H9 (cell line): ENCODE data around the gene GALNT12. TPM values are rescaled to one million over a fixed set of nuclear protein-coding genes. Genes with fewer than 3 reads are reported as not detected.

Experiments
- DNase-seq: peaks from one replicate; pipeline ENCODE4 v3.0.0-alpha.2; 2017
- H2AFZ ChIP-seq: one replicate; pipeline ENCODE4 v1.6.1; 2013; ENCODE audit warnings: mild to moderate bottlenecking, low read length, control low read depth, moderate library complexity
- H2AK5ac ChIP-seq: 2 replicates; pipeline ENCODE4 v1.6.1; 2013; ENCODE audit warnings: low read length, control low read depth, mixed read lengths; ENCODE audit not compliant: insufficient read length
- H2BK120ac ChIP-seq: one replicate; pipeline ENCODE4 v1.6.1; 2013; ENCODE audit warnings: low read depth, mild to moderate bottlenecking, low read length, control low read depth, inconsistent platforms; ENCODE audit not compliant: poor library complexity, severe bottlenecking
- H2BK12ac ChIP-seq: 2 replicates; pipeline ENCODE4 v1.6.1; 2013; ENCODE audit warnings: low read length, control low read depth, mixed read lengths, low read depth; ENCODE audit not compliant: insufficient read length
- H2BK15ac ChIP-seq: 2 replicates; pipeline ENCODE4 v1.6.1; 2013; ENCODE audit warnings: low read depth, low read length, control low read depth
- H2BK20ac ChIP-seq: one replicate; pipeline ENCODE4 v1.6.1; 2013; ENCODE audit warnings: low read depth, mild to moderate bottlenecking, low read length, control low read depth, inconsistent platforms; ENCODE audit not compliant: poor library complexity, severe bottlenecking
- H2BK5ac ChIP-seq: 2 replicates; pipeline ENCODE4 v1.6.1; 2013; ENCODE audit warnings: low read length, control low read depth, mixed read lengths; ENCODE audit not compliant: insufficient read length
- H3K14ac ChIP-seq: 2 replicates; pipeline ENCODE4 v1.6.1; 2013; ENCODE audit warnings: low read length, control low read depth; ENCODE audit not compliant: insufficient read depth
- H3K18ac ChIP-seq: 2 replicates; pipeline ENCODE4 v1.6.1; 2013; ENCODE audit warnings: low read depth, mild to moderate bottlenecking, mixed read lengths, low read length, control low read depth; ENCODE audit not compliant: insufficient read length
- H3K23ac ChIP-seq: 2 replicates; pipeline ENCODE4 v1.6.1; 2013; ENCODE audit warnings: low read length, control low read depth, mixed read lengths, low read depth; ENCODE audit not compliant: insufficient read length
- H3K23me2 ChIP-seq: 2 replicates; pipeline ENCODE4 v1.6.1; 2013; ENCODE audit warnings: low read depth, mild to moderate bottlenecking, mixed read lengths, low read length, control low read depth; ENCODE audit not compliant: insufficient read length, poor library complexity, severe bottlenecking
- H3K27ac ChIP-seq: 2 replicates; pipeline ENCODE4 v1.5.1; 2013; ENCODE audit warnings: low read length, control low read depth, mixed read lengths, low read depth; ENCODE audit not compliant: insufficient read length
- H3K27me3 ChIP-seq: 2 replicates; pipeline ENCODE4 v1.6.1; 2013; ENCODE audit warnings: low read length, control low read depth, inconsistent platforms; ENCODE audit not compliant: insufficient read depth
- H3K4ac ChIP-seq: 2 replicates; pipeline ENCODE4 v1.6.1; 2013; ENCODE audit warnings: low read depth, mild to moderate bottlenecking, control low read depth, inconsistent platforms, low read length, moderate library complexity
- H3K4me1 ChIP-seq: 2 replicates; pipeline ENCODE4 v1.6.1; 2013; ENCODE audit warnings: low read length, control low read depth, inconsistent platforms; ENCODE audit not compliant: insufficient read depth
- H3K4me2 ChIP-seq: 2 replicates; pipeline ENCODE4 v1.6.1; 2013; ENCODE audit warnings: low read length, control low read depth, mixed read lengths; ENCODE audit not compliant: insufficient read length, insufficient read depth
- H3K56ac ChIP-seq: 2 replicates; pipeline ENCODE4 v1.6.1; 2013; ENCODE audit warnings: low read depth, mild to moderate bottlenecking, mixed read lengths, low read length, control low read depth; ENCODE audit not compliant: insufficient read length
- H3K79me1 ChIP-seq: 2 replicates; pipeline ENCODE4 v1.6.1; 2013; ENCODE audit warnings: low read depth, mild to moderate bottlenecking, moderate library complexity, low read length, control low read depth, inconsistent platforms; ENCODE audit not compliant: insufficient read depth, poor library complexity, severe bottlenecking
- H3K79me2 ChIP-seq: 2 replicates; pipeline ENCODE4 v1.6.1; 2013; ENCODE audit warnings: low read length, control low read depth, inconsistent platforms; ENCODE audit not compliant: insufficient read depth
- H3K9ac ChIP-seq: 2 replicates; pipeline ENCODE4 v1.6.1; 2013; ENCODE audit warnings: low read length, control low read depth, mixed read lengths; ENCODE audit not compliant: insufficient read length; ENCODE audit errors: extremely low read depth
- H3K9me3 ChIP-seq: one replicate; pipeline ENCODE4 v1.6.1; 2013; ENCODE audit warnings: low read depth, low read length, inconsistent platforms; ENCODE audit not compliant: control insufficient read depth
- H3T11ph ChIP-seq: one replicate; pipeline ENCODE4 v1.6.1; 2013; ENCODE audit warnings: mild to moderate bottlenecking, low read length, control low read depth, inconsistent platforms
- H4K20me1 ChIP-seq: one replicate; pipeline ENCODE4 v1.6.1; 2013; ENCODE audit not compliant: control insufficient read depth, insufficient read length, insufficient read depth
- H4K5ac ChIP-seq: 2 replicates; pipeline ENCODE4 v1.6.1; 2013; ENCODE audit warnings: low read depth, mild to moderate bottlenecking, mixed read lengths, low read length, control low read depth; ENCODE audit not compliant: insufficient read length
- H4K8ac ChIP-seq: replicated peaks from 2 replicates; pipeline ENCODE4 v1.6.1; 2013; ENCODE audit warnings: low read length, control low read depth, mixed read lengths, low read depth; ENCODE audit not compliant: insufficient read length
- H4K91ac ChIP-seq: 2 replicates; pipeline ENCODE4 v1.6.1; 2013; ENCODE audit warnings: low read depth, mild to moderate bottlenecking, moderate library complexity, mixed read lengths, low read length, control low read depth; ENCODE audit not compliant: insufficient read length
- H3K27ac Mint-ChIP-seq, 3 experiments: 2 replicates in 2 of 3; 3 replicates in 1 of 3; pipeline ENCODE4 v1.8.0; 2020 to 2021; ENCODE audit warnings: mixed read lengths in 3 of 3, mild to moderate bottlenecking in 1 of 3, moderate library complexity in 1 of 3
- H3K27me3 Mint-ChIP-seq: 2 replicates; pipeline ENCODE4 v1.8.0; 2021; ENCODE audit warnings: low read depth, mild to moderate bottlenecking, moderate library complexity, mixed read lengths
- H3K36me3 Mint-ChIP-seq, 3 experiments: 2 replicates in 2 of 3; 3 replicates in 1 of 3; pipeline ENCODE4 v1.8.0; 2020 to 2021; ENCODE audit warnings: low read depth in 3 of 3, mixed read lengths in 3 of 3; ENCODE audit not compliant: insufficient read depth in 1 of 3
- H3K4me1 Mint-ChIP-seq, 2 experiments: 2 replicates each; pipeline ENCODE4 v1.8.0; 2020; ENCODE audit warnings: mixed read lengths in 2 of 2
- H3K4me3 Mint-ChIP-seq, 2 experiments: 2 replicates in 1 of 2; 3 replicates in 1 of 2; pipeline ENCODE4 v1.8.0; 2020 to 2021; ENCODE audit warnings: mild to moderate bottlenecking in 2 of 2, mixed read lengths in 2 of 2, moderate library complexity in 1 of 2
- H3K9me3 Mint-ChIP-seq, 2 experiments: 2 replicates in 1 of 2; 3 replicates in 1 of 2; pipeline ENCODE4 v1.8.0; 2020; ENCODE audit warnings: mild to moderate bottlenecking in 2 of 2, mixed read lengths in 2 of 2, moderate library complexity in 1 of 2
- WGBS: extraction: QIAGEN DNeasy Blood & Tissue Kit; methylation state at CpG from one replicate; pipeline ENCODE4 v1.1.7; 2013; ENCODE audit warnings: missing lambda C conversion rate, low lambda C conversion rate, mixed read lengths; ENCODE audit not compliant: insufficient read length; ENCODE audit errors: extremely low coverage; 5-methylcytosine and 5-hydroxymethylcytosine counted together
- total RNA-seq: library from RNA; stranded (reverse); gene quantifications from 2 replicates; pipeline ENCODE4 v1.2.1, GENCODE V29; 2021
- TF ChIP-seq, protein P1 (sequence below): fragments of 200-600 bp; sonication (generic); conservative IDR thresholded peaks from 3 replicates; pipeline ENCODE4 v1.8.0; 2021; ENCODE audit warnings: antibody characterized with exemption, mild to moderate bottlenecking

The GALNT12 gene
- total RNA-seq, 1 experiment from 2014 or later = 18.0 TPM

DNA sequence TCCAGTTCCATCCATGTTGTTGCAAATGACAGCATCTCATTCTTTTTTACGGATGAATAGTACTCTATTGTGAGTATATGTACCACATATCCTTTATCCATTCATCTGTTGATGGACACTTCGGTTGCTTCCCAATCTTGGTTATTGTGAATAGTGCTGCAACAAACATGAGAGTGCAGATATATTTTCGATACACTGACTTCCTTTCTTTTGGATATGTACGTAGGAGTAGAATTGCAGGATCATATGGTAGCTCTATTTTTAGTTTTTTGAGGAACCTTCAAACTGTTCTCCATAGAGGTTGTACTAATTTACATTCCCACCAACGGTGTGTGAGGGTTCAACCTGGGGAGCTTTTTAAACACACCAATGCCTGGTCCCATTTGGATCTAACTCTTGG lies 22.3 kb downstream of the GALNT12 start:
- H4K20me1 ChIP-seq = no peaks in the 10 kb centered on the region
- H3K4me1 ChIP-seq = no peaks in the 10 kb centered on the region
- no peaks in the 10 kb centered on the region for H3K79me1 ChIP-seq
- no peak overlapping the region for H3K4me2 ChIP-seq
- H3T11ph ChIP-seq = no peak overlapping the region
- no peaks in the 10 kb centered on the region for H3K27me3 ChIP-seq
- no peak overlapping the region for H3K18ac ChIP-seq
- peaks cover 2 to 4% of the 10 kb centered on the region in 2 experiments; a peak in 3 of 4 replicates for H3K4me1 Mint-ChIP-seq
- H3K27ac Mint-ChIP-seq = no peak overlapping the region
- no peak overlapping the region for H2BK120ac ChIP-seq
- no peaks in the 10 kb centered on the region for H3K79me2 ChIP-seq
- no peak overlapping the region for H3K23ac ChIP-seq
- H4K5ac ChIP-seq = no peak overlapping the region
- no peaks in the 10 kb centered on the region for H3K23me2 ChIP-seq
- H2AFZ ChIP-seq = no peak overlapping the region
- H3K27ac ChIP-seq = no peak overlapping the region
- no peak for DNase-seq
- no peak overlapping the region for H3K4me3 Mint-ChIP-seq
- H3K9ac ChIP-seq = no peak overlapping the region
- no peak overlapping the region for H2BK5ac ChIP-seq
- no peak overlapping the region for H2BK12ac ChIP-seq
- TF ChIP-seq, protein P1, sequence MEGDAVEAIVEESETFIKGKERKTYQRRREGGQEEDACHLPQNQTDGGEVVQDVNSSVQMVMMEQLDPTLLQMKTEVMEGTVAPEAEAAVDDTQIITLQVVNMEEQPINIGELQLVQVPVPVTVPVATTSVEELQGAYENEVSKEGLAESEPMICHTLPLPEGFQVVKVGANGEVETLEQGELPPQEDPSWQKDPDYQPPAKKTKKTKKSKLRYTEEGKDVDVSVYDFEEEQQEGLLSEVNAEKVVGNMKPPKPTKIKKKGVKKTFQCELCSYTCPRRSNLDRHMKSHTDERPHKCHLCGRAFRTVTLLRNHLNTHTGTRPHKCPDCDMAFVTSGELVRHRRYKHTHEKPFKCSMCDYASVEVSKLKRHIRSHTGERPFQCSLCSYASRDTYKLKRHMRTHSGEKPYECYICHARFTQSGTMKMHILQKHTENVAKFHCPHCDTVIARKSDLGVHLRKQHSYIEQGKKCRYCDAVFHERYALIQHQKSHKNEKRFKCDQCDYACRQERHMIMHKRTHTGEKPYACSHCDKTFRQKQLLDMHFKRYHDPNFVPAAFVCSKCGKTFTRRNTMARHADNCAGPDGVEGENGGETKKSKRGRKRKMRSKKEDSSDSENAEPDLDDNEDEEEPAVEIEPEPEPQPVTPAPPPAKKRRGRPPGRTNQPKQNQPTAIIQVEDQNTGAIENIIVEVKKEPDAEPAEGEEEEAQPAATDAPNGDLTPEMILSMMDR = no peak
- no peak overlapping the region for H2BK15ac ChIP-seq
- no peak overlapping the region for H3K4ac ChIP-seq
- no peaks in the 10 kb centered on the region for H3K9me3 Mint-ChIP-seq
- WGBS = no CpG with 5 or more reads among the region's 5 CpGs
- H3K27me3 Mint-ChIP-seq = peaks cover 2% of the 10 kb centered on the region; the same call in 1 of the 2 replicates
- no peak overlapping the region for H2AK5ac ChIP-seq
- H3K56ac ChIP-seq = no peak overlapping the region
- no peak overlapping the region for H2BK20ac ChIP-seq
- H4K8ac ChIP-seq = no peak overlapping the region
- H3K36me3 Mint-ChIP-seq = peaks cover 0 to 44% (median 19%) of the 10 kb centered on the region in 3 experiments; a peak in 5 of 7 replicates
- H4K91ac ChIP-seq = no peak overlapping the region
- no peaks in the 10 kb centered on the region for H3K9me3 ChIP-seq
- no peak overlapping the region for H3K14ac ChIP-seq
